Parathyroid adenoma (tissue), 2 donors: ENCODE measurements around the gene SLC25A29.
"Not testable (repeated sequence)": the region's sequence is repeated elsewhere in the genome, so short reads cannot be mapped to it uniquely, and the experiment has no call there.

Experiments
- H2AFZ ChIP-seq: fragments of 300-600 bp; sonication (generic); one replicate; pipeline ENCODE4 v1.7.0; 2017; ENCODE audit warnings: antibody characterized with exemption, mild to moderate bottlenecking
- H3K27ac ChIP-seq: fragments of 300-600 bp; sonication (generic); one replicate; pipeline ENCODE4 v1.7.0; 2017
- H3K27me3 ChIP-seq: fragments of 300-600 bp; sonication (generic); one replicate; pipeline ENCODE4 v1.7.0; 2017; ENCODE audit warnings: low read length; ENCODE audit not compliant: control insufficient read depth, insufficient read depth
- H3K36me3 ChIP-seq: fragments of 300-600 bp; sonication (generic); one replicate; pipeline ENCODE4 v1.7.0; 2017; ENCODE audit warnings: low read length; ENCODE audit not compliant: control insufficient read depth, insufficient read depth
- H3K4me1 ChIP-seq: fragments of 300-600 bp; sonication (generic); one replicate; pipeline ENCODE4 v1.7.0; 2017; ENCODE audit warnings: control low read depth
- H3K4me2 ChIP-seq: fragments of 300-600 bp; sonication (generic); one replicate; pipeline ENCODE4 v1.7.0; 2017; ENCODE audit warnings: low read length
- H3K4me3 ChIP-seq: fragments of 300-600 bp; sonication (generic); one replicate; pipeline ENCODE4 v1.7.0; 2017; ENCODE audit warnings: low read depth, low read length
- H3K79me2 ChIP-seq: fragments of 300-600 bp; sonication (generic); one replicate; pipeline ENCODE4 v1.7.0; 2017; ENCODE audit warnings: control low read depth
- H3K9ac ChIP-seq: fragments of 300-600 bp; sonication (generic); one replicate; pipeline ENCODE4 v1.7.0; 2017; ENCODE audit warnings: mild to moderate bottlenecking
- H3K9me3 ChIP-seq: fragments of 300-600 bp; sonication (generic); one replicate; pipeline ENCODE4 v1.7.0; 2017; ENCODE audit warnings: low read length; ENCODE audit not compliant: control insufficient read depth
- CTCF ChIP-seq: fragments of 300-600 bp; sonication (generic); IDR thresholded peaks from one replicate; pipeline ENCODE4 v1.7.0; 2017; ENCODE audit warnings: antibody characterized with exemption, mild to moderate bottlenecking
- donor health status: primary hyperparathyroidism.

Gene SLC25A29

DNA sequence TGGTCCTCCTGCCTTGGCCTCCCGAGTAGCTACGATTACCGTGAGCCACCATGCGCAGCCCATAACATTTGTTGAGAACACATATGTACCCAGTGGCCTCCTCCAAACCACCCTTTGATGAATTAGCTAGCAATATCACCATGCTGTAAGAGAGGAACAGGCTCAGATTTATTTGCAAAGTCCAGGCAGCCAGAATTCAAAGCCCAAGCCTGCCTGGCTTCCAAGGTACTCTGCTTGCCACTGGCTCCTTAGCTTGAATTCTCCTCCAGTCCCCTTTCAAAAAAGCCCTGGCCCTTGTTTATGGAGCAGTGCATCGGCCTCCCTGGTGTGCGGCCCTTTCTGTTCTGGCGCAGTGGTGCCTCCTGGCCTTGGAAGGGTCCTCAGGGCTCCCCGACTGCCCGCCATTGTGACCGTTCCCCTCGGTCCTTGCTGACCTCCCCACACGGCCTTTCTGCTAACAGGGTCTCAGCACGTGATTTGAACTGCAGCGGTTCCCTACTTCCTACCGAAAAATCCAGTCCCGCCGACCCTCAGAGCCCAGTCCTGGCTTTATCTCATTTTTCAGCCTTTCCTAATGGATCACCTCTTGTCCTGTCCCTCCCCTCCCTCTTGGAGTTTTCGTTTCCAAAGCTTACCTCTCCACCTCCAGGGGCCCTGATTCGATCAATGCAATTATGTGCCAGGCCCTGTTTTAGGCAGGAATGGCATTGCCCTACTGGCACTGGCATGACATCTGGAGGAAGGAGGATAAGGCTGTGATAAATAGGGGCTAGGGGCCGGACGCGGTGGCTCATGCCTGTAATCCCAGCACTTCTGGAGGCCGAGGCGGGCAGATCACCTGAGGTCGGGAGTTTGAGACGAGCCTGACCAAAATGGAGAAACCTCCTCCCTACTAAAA, 22.0 kb downstream of the SLC25A29 start:
- Histone ChIP-seq H3K27me3 (no peaks in the 10 kb centered on the region), H3K79me2 (peaks cover 20% of the 10 kb centered on the region), H2AFZ (peak overlapping the region; percentile 92), H3K27ac (no peak overlapping the region), H3K9me3 (no peaks in the 10 kb centered on the region), H3K36me3 (no peaks in the 10 kb centered on the region), H3K4me2 (peak overlapping the region; percentile 91), H3K4me1 (peaks cover 2% of the 10 kb centered on the region), H3K9ac (no peak overlapping the region), H3K4me3 (no peak overlapping the region)
- no peak for TF ChIP-seq CTCF

DNA sequence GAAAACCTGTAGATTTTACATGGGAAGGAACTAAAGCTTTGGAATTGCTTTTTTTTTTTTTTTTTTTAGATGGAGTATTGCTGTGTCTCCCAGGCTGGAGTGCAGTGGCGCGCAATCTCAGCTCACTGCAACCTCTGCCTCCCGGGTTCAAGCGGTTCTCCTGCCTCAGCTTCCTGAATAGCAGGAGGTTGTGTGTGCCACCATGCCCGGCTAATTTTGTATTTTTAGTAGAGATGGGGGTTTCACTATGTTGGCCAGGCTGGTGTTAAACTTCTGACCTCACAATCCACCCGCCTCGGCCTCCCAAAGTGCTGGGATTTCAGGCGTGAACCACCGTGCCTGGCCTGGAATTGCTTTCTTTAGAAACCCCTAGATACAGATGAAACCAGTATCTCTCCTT, 22.8 kb downstream of the SLC25A29 start:
- not testable (repeated sequence) for H3K36me3 ChIP-seq, H3K27ac ChIP-seq, H3K4me3 ChIP-seq, H3K4me1 ChIP-seq, H3K9me3 ChIP-seq, H2AFZ ChIP-seq, H3K4me2 ChIP-seq, H3K27me3 ChIP-seq, H3K9ac ChIP-seq
- peaks cover 26% of the 10 kb centered on the region for H3K79me2 ChIP-seq

GRCh38 chr14:100282766-100283419, 23.4 kb downstream of the SLC25A29 start:
- H3K27ac ChIP-seq, result no peak overlapping the region
- no peaks in the 10 kb centered on the region for H3K9me3 ChIP-seq
- H2AFZ ChIP-seq, result no peak overlapping the region
- no peak overlapping the region for H3K4me2 ChIP-seq
- H3K9ac ChIP-seq, result no peak overlapping the region
- no peaks in the 10 kb centered on the region for H3K27me3 ChIP-seq
- H3K4me3 ChIP-seq, result no peak overlapping the region
- H3K36me3 ChIP-seq, result no peaks in the 10 kb centered on the region
- no peak for TF ChIP-seq CTCF
- H3K79me2 ChIP-seq, result peaks cover 29% of the 10 kb centered on the region
- H3K4me1 ChIP-seq, result peaks cover 2% of the 10 kb centered on the region

- TF ChIP-seq CTCF, result no peak
- Histone ChIP-seq H2AFZ (no peak overlapping the region), H3K9me3 (no peaks in the 10 kb centered on the region), H3K4me3 (no peak overlapping the region), H3K27me3 (no peaks in the 10 kb centered on the region), H3K4me2 (no peak overlapping the region), H3K36me3 (no peaks in the 10 kb centered on the region), H3K4me1 (peaks cover 2% of the 10 kb centered on the region), H3K9ac (no peak overlapping the region), H3K79me2 (peaks cover 31% of the 10 kb centered on the region), H3K27ac (no peak overlapping the region)
These were observed 24.2 kb downstream of the SLC25A29 start for GRCh38 chr14:100282083-100282350.

- Histone ChIP-seq H3K27ac (no peak overlapping the region), H3K4me1 (peaks cover 2% of the 10 kb centered on the region), H3K4me3 (no peak overlapping the region), H3K9me3 (no peaks in the 10 kb centered on the region), H3K79me2 (peaks cover 31% of the 10 kb centered on the region), H3K4me2 (no peak overlapping the region), H2AFZ (no peak overlapping the region), H3K27me3 (no peaks in the 10 kb centered on the region), H3K9ac (no peak overlapping the region), H3K36me3 (no peaks in the 10 kb centered on the region)
- TF ChIP-seq CTCF, result no peak
These were observed 24.8 kb downstream of the SLC25A29 start for GRCh38 chr14:100281286-100282082.
